ENCODE data around the gene ZGPAT. TPM values are rescaled to one million over a fixed set of nuclear protein-coding genes. Genes with fewer than 3 reads are reported as not detected.

The ZGPAT gene
- total and polyA plus RNA-seq, 10 of the 15 experiments (the other 5 are each of a cell fraction or from before 2014, with no cell fraction given): 0.58 to 52.9 (median 18.0) TPM

DNA sequence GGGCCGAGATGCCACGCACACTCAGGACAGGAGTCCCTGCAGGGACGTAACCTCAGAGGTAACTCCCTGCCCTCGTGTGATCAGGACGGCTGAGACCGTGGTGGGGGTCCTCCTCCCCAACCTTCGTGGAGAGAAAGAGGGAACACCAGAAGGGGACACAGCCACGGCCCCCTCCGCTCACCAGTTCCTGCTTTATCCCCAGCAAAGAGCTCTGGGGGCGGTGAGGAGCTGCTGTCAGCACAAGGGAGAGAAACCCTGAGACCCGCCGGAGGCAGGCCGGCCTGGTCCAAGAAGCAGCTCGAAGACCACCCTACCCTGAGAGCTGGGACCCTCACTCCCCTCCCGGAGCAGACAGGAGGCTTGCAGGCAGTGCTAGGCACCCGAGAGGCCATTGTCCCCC is 76.1 kb downstream of the ZGPAT start:
- ChIA-PET POLR2A (no interaction called here), RAD21 (ENCODE audit: unreplicated experiment) (interaction anchor here (1.0 to 1.3 kb wide), 4 partner anchors 72 to 142 kb away, joined by 3 to 4 read pairs (median 3); partner anchors contain the start of gene TPD52L2), SMC1A (ENCODE audit: uncharacterized antibody, unreplicated experiment) (interaction anchor here (4.0 kb wide), 1 partner anchor 80 kb away, joined by 19 read pairs; the partner anchor contains the start of gene TPD52L2), CTCF (interaction anchor here (0.8 to 4.2 kb wide), 3 partner anchors 10 to 80 kb away, joined by 3 to 38 read pairs (median 5); partner anchors contain the start of genes ARFRP1, TPD52L2 and ZGPAT)
- ATAC-seq: no peak
- Histone ChIP-seq H3K4me1 (ENCODE audit: control insufficient read depth, insufficient read depth, low read length) (peaks cover 8% of the 10 kb centered on the region), H3K27ac (ENCODE audit: control insufficient read depth, insufficient read depth) (no peak overlapping the region), H4K20me1 (ENCODE audit: control insufficient read depth, insufficient read depth) (no peaks in the 10 kb centered on the region), H3K79me2 (ENCODE audit: control insufficient read depth, insufficient read depth, low read length) (no peaks in the 10 kb centered on the region), H3K27me3 (replicated peaks in 1 of 2; ENCODE audit: control insufficient read depth in 2 of 2, insufficient read depth in 2 of 2, low read length in 1 of 2) (no peaks in the 10 kb centered on the region), H3K9me3 (replicated peaks; ENCODE audit: control insufficient read depth, insufficient read depth, low read length) (no peaks in the 10 kb centered on the region), H3K36me3 (ENCODE audit: control insufficient read depth in 2 of 2, insufficient read depth in 2 of 2, low read length in 1 of 2) (no peaks in the 10 kb centered on the region), H2AFZ (ENCODE audit: control insufficient read depth, low read depth, low read length) (no peak overlapping the region), H3K4me3 (no peak overlapping the region), H3K9ac (ENCODE audit: control insufficient read depth, insufficient read depth, low read length) (no peak overlapping the region), H3K4me2 (ENCODE audit: control insufficient read depth, insufficient read depth) (no peak overlapping the region)
- intact Hi-C loops (cut with micrococcal nuclease; ENCODE audit: unreplicated experiment) (no loop called here), in situ Hi-C loops (cut with MboI) (no loop called here)
- no TSS peak for BruUV-seq (replicated peaks)
- WGBS (ENCODE audit: insufficient coverage, insufficient replicate concordance, low lambda C conversion rate, missing lambda C conversion rate): 75% methylated on average over 16 of the region's 16 CpGs
- TF ChIP-seq, protein P1, sequence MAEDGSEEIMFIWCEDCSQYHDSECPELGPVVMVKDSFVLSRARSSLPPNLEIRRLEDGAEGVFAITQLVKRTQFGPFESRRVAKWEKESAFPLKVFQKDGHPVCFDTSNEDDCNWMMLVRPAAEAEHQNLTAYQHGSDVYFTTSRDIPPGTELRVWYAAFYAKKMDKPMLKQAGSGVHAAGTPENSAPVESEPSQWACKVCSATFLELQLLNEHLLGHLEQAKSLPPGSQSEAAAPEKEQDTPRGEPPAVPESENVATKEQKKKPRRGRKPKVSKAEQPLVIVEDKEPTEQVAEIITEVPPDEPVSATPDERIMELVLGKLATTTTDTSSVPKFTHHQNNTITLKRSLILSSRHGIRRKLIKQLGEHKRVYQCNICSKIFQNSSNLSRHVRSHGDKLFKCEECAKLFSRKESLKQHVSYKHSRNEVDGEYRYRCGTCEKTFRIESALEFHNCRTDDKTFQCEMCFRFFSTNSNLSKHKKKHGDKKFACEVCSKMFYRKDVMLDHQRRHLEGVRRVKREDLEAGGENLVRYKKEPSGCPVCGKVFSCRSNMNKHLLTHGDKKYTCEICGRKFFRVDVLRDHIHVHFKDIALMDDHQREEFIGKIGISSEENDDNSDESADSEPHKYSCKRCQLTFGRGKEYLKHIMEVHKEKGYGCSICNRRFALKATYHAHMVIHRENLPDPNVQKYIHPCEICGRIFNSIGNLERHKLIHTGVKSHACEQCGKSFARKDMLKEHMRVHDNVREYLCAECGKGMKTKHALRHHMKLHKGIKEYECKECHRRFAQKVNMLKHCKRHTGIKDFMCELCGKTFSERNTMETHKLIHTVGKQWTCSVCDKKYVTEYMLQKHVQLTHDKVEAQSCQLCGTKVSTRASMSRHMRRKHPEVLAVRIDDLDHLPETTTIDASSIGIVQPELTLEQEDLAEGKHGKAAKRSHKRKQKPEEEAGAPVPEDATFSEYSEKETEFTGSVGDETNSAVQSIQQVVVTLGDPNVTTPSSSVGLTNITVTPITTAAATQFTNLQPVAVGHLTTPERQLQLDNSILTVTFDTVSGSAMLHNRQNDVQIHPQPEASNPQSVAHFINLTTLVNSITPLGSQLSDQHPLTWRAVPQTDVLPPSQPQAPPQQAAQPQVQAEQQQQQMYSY (CRISPR knock-in tag; IDR thresholded peaks at IDR 0.05): no peak
- TF ChIP-seq YY1 (IDR thresholded peaks at IDR 0.05; ENCODE audit: low read depth, low read length) (no peak), RB1 (IDR thresholded peaks at IDR 0.05; ENCODE audit: borderline replicate concordance) (no peak)
- TF ChIP-seq, protein P2, sequence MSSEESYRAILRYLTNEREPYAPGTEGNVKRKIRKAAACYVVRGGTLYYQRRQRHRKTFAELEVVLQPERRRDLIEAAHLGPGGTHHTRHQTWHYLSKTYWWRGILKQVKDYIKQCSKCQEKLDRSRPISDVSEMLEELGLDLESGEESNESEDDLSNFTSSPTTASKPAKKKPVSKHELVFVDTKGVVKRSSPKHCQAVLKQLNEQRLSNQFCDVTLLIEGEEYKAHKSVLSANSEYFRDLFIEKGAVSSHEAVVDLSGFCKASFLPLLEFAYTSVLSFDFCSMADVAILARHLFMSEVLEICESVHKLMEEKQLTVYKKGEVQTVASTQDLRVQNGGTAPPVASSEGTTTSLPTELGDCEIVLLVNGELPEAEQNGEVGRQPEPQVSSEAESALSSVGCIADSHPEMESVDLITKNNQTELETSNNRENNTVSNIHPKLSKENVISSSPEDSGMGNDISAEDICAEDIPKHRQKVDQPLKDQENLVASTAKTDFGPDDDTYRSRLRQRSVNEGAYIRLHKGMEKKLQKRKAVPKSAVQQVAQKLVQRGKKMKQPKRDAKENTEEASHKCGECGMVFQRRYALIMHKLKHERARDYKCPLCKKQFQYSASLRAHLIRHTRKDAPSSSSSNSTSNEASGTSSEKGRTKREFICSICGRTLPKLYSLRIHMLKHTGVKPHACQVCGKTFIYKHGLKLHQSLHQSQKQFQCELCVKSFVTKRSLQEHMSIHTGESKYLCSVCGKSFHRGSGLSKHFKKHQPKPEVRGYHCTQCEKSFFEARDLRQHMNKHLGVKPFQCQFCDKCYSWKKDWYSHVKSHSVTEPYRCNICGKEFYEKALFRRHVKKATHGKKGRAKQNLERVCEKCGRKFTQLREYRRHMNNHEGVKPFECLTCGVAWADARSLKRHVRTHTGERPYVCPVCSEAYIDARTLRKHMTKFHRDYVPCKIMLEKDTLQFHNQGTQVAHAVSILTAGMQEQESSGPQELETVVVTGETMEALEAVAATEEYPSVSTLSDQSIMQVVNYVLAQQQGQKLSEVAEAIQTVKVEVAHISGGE (CRISPR knock-in tag; IDR thresholded peaks at IDR 0.05): no peak
- FAIRE-seq: no peak
- DNase-seq (ENCODE audit: low read depth, low spot score): no peak

Measured in GM12878 (cell line).